ENCODE results near the gene GTF2B.
"Not testable (repeated sequence)": the region's sequence is repeated elsewhere in the genome, so short reads cannot be mapped to it uniquely, and the experiment has no call there.

Gene GTF2B

GRCh38 chr1:88880717-88881116 lies 10.7 kb downstream of the GTF2B start:
- DNase-seq: not testable (repeated sequence)

GRCh38 chr1:88878731-88879130 lies 12.6 kb downstream of the GTF2B start:
- DNase-seq: no peak

- no peak for DNase-seq
Observed at GRCh38 chr1:88877911-88878310, 13.5 kb downstream of the GTF2B start.

- no peak for DNase-seq
Observed at GRCh38 chr1:88877382-88877825, 14.0 kb downstream of the GTF2B start.

GRCh38 chr1:88876573-88877365 lies 14.6 kb downstream of the GTF2B start:
- DNase-seq: no peak

GRCh38 chr1:88875595-88875994 lies 15.8 kb downstream of the GTF2B start:
- DNase-seq: no peak

GRCh38 chr1:88873737-88874349 lies 17.5 kb downstream of the GTF2B start:
- DNase-seq: no peak

- not testable (repeated sequence) for DNase-seq
Observed at GRCh38 chr1:88869644-88870043, 21.7 kb downstream of the GTF2B start.

GRCh38 chr1:88867743-88868521 lies 23.4 kb downstream of the GTF2B start:
- DNase-seq: no peak

GRCh38 chr1:88851303-88852063 lies 39.9 kb downstream of the GTF2B start:
- no peak for DNase-seq

GRCh38 chr1:88847643-88848042 lies 43.7 kb downstream of the GTF2B start:
- no peak for DNase-seq

GRCh38 chr1:88825721-88826120 lies 65.6 kb downstream of the GTF2B start:
- no peak for DNase-seq

GRCh38 chr1:88819642-88820041 lies 71.7 kb downstream of the GTF2B start:
- DNase-seq: not testable (repeated sequence)

- no peak for DNase-seq
Observed at GRCh38 chr1:88813471-88813870, 77.9 kb downstream of the GTF2B start.

GRCh38 chr1:88812366-88812765 lies 79.0 kb downstream of the GTF2B start:
- DNase-seq: no peak

- no peak for DNase-seq
Observed at GRCh38 chr1:88803444-88803843, 87.9 kb downstream of the GTF2B start.

- DNase-seq: no peak
Observed at GRCh38 chr1:88802950-88803349, 88.4 kb downstream of the GTF2B start.
